T-helper 2 cell treated with Interferon-gamma antibody and Interleukin-4, amounts not matched to agents 100 ng/mL and 5 ng/mL, for 36 hours (primary cell): ENCODE data around the gene SRSF4. TPM values are rescaled to one million over a fixed set of nuclear protein-coding genes. Genes with fewer than 3 reads are reported as not detected.
"Not testable (repeated sequence)": the region's sequence is repeated elsewhere in the genome, so short reads cannot be mapped to it uniquely, and the experiment has no call there.

ENCODE experiments used
- intact Hi-C: fragments of 100-400 bp; cut with micrococcal nuclease; formaldehyde crosslinking; loops from one replicate; pipeline ENCODE4 v1.15.1; 2023
- total RNA-seq: library from RNA; stranded (reverse); gene quantifications from 2 replicates; pipeline ENCODE4 v1.2.3, GENCODE V29; 2022

The SRSF4 gene
- total RNA-seq = 125 and 126 TPM in 2 replicates

GRCh38 chr1:29181413-29182225, at the start of gene SRSF4:
TSS of gene SRSF4 (minus strand) at chr1:29181900. CDS start at chr1:29181752, 148 bp downstream.
- intact Hi-C loops = loop anchor here (1.0 to 5.0 kb wide), 8 partner anchors 49 to 924 kb away; partner anchors contain the start of genes MECR, RCC1, RNU11 and SESN2

DNA sequence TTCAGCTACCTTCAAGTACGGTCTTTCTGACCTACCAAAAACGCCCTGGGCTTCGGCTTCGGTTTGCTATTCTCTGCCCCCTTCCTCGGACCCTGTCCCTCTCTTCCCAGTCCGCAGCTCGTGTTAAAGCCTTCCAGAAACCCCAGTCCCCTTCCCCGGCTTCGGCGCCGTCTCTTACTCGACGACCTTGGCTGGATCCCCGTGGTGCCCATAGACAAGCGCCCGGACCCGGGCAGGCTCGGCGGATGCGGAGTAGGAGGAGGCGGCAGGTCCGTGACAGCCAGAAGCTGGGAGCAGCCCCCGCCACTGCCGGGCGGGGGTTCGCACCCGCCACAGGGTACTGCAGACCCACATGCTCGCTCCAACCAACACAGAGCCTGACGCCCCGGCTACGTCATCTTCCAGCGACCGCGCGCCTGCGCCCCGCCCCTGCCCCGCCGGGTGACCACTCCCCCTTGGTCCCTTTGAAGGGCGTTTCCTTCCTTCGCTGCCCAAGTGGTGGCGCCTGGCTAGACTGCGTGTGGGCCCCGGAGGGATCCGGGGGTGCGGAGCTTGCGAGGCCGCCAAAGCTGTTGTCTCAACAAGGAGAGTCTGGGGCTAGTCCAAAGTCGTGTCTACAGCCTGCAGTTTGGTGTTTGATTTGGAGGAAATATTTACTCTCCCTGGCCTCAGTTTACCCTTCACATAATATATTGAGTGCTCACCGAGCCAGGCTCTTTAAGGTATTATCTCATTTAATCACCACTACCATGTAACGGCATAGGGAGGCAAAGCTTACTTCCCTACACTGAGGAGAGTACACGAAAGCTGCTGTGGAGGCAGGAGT, 49.1 kb upstream of the SRSF4 start, which contains the start of gene MECR:
Gene MECR, minus strand, starts transcription at position 382 of the 826 bp plus-strand sequence. Its CDS starts 28 bp downstream, at position 354.
- intact Hi-C loops = loop anchor here (2.0 kb wide), 2 partner anchors 48 to 1488 kb away; no protein-coding TSS in a partner anchor

GRCh38 chr1:29230204-29230552, 48.5 kb upstream of the SRSF4 start:
- intact Hi-C loops = loop anchor here (2.0 kb wide), 2 partner anchors 47 to 1489 kb away; no protein-coding TSS in a partner anchor

DNA sequence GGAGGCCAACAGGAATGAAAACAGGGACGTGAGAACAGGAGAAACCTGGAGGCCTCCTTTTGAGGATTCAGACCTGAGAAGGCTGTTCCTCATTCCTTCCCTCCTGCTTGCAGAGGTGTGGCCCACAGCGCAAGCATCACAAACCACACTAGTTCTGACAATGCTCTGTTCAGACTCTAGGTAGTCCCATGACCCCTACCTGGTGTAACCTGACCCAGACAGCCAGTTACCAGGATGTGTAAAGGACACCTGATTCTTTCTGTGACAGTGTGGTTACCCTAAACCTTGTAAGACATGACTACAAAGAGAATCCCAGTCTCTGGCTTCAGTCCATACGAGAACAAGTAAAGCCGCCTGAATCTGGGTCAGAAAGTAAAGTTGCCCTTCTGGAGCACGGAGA, 45.8 kb upstream of the SRSF4 start:
- intact Hi-C loops = no loop called here

DNA sequence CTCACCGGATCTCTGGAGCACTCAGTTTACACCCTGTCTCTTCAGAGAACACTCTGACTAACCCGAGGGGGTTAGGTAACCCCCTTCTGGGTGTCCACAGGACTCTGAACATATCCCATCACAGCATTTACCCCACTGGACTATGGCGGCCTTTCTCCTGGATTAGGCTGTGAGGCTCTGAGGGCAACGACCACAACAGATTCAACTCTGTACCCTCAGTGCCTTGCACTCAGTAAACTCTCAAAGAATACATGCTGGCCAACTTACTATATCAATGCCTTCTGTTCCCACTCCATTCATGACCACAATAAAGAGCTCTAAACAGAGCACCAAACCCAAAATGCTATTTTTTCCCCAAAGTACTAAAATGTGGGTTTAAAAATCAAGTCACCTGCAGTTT, 43.7 kb upstream of the SRSF4 start:
- intact Hi-C loops = no loop called here

GRCh38 chr1:29224356-29224837, 42.7 kb upstream of the SRSF4 start:
- intact Hi-C loops = no loop called here

DNA sequence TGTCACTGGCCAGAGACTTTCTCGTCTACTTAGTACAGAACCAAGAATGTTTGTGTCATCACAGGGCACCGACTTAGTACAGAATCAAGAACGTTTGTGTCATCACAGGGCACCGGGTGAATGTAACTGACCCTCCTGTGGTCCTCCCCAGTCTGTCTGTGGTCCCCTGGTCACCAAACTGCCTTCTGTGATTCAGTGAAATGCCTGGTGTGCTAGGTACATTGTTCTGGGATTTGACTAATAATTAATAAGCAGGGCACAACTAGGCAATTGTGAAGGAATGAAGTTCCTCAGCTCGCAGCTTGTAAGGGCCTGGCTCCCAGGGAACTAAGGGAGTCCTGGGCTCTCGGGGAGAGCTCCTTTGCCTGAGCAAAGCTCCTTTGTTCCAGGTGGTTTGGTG, 41.8 kb upstream of the SRSF4 start:
- intact Hi-C loops = no loop called here

GRCh38 chr1:29222686-29223085, 41.0 kb upstream of the SRSF4 start:
- intact Hi-C loops = no loop called here

DNA sequence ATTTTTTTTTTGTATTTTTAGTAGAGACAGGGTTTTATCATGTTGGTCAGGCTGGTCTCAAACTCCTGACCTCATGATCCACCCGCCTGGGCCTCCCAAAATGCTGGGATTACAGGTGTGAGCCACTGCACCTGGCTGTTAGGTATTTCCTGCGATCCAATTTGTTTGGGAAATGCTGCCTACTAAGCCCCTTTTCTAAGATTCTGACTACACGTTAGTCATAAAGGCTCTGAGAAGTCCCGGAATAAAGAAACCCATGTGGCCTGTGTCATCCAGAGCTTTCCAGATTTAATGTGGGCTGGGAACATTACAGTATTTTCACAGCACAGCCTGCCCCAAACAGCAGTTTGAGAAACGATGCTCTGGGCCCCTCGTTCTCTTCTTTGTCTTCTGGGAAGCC, 40.6 kb upstream of the SRSF4 start:
- intact Hi-C loops = not testable (repeated sequence)

GRCh38 chr1:29221296-29221695, 39.6 kb upstream of the SRSF4 start:
- intact Hi-C loops = no loop called here

- intact Hi-C loops = no loop called here
These were observed 36.5 kb upstream of the SRSF4 start for GRCh38 chr1:29218223-29218622.

GRCh38 chr1:29217633-29218032, 35.9 kb upstream of the SRSF4 start:
- intact Hi-C loops = no loop called here

DNA sequence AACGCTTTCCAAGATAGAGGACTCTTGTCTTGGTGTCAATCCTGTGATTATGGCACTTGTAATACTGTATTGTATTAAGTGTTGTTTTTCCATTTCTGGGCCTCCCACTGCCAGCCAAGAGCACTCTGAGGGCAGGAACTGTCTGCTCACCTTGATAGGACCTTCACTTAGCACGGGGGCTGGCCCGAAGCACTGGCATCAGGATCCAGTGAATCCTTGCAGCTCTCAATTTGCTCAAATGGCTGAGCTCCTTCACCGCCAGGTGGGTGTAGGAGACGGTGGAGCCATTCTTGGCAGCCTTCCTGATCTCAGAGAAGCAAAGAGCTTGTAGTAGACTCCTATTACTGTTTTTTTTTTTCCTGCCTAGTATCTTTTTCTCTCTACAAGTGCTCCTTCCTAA, 31.4 kb upstream of the SRSF4 start:
- intact Hi-C loops = no loop called here

- intact Hi-C loops = no loop called here
These were observed 29.7 kb upstream of the SRSF4 start for GRCh38 chr1:29211086-29212030.

- intact Hi-C loops = no loop called here
These were observed 28.8 kb upstream of the SRSF4 start for GRCh38 chr1:29210278-29211085.

DNA sequence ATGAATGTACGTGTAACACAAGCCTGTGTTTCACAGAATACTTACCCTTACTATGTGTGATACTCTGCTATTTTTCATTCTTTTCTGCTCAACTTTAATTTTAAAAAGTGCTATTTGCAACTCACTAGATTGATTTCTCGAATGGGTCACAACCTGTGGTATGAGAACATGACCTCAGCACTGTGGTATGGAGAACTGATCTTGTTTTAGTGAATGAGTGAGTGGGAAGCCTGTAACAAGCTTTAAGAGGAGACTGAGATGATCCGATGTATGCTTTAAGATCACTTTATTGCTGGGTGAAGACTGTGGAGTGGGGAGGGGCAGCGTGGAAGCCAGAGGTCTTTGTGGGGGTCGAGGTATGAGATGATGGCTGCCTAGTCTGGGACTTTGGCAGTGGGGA, 27.5 kb upstream of the SRSF4 start:
- intact Hi-C loops = no loop called here

DNA sequence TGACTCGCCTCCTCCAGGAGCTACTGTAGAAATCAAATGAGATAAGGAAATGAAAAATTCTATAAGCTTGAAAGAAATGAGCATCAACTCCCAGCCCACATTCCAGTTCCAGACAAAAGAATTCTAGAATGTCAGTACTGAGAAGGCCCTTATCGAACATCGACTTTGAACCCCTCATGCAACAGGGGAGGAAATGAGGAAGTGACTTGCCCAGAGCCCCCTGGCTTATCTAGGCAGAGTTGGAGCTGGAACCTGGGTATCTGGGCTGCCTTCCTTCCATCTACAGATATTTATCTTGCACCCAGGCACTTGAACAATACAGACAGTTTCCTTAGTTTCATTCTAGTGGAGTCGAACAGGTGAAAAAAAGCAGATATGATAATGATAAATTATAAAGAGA, 26.7 kb upstream of the SRSF4 start:
- intact Hi-C loops = no loop called here

GRCh38 chr1:29202584-29203340, 21.1 kb upstream of the SRSF4 start:
- intact Hi-C loops = loop anchor here (1.0 to 5.0 kb wide), 3 partner anchors 165 to 415 kb away; no protein-coding TSS in a partner anchor

DNA sequence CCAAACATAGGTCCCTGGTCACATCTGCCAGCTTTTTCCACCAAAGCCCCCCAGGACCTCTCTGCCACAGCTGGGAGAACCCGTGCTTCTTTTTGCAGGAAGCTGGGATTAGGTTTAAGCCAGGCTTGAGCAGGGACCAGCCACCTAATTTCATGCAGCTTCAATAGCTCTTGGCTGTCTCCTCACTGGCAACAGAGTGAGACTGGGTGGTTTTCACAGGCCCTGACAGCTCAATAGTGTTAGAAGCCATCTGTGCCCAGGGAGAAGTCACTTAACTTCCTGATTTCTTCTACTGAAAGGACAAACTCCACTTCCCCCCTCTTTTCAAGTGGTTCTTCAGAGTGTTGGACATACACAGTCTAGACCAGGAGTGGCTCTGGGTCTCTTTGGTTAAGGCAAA, 20.4 kb upstream of the SRSF4 start:
- intact Hi-C loops = loop anchor here (5.0 kb wide), 2 partner anchors 165 to 415 kb away; no protein-coding TSS in a partner anchor
